ENCODE data around the gene STAP1.
"Not testable (repeated sequence)": the region's sequence is repeated elsewhere in the genome, so short reads cannot be mapped to it uniquely, and the experiment has no call there.

Gene STAP1, protein sequence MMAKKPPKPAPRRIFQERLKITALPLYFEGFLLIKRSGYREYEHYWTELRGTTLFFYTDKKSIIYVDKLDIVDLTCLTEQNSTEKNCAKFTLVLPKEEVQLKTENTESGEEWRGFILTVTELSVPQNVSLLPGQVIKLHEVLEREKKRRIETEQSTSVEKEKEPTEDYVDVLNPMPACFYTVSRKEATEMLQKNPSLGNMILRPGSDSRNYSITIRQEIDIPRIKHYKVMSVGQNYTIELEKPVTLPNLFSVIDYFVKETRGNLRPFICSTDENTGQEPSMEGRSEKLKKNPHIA

DNA sequence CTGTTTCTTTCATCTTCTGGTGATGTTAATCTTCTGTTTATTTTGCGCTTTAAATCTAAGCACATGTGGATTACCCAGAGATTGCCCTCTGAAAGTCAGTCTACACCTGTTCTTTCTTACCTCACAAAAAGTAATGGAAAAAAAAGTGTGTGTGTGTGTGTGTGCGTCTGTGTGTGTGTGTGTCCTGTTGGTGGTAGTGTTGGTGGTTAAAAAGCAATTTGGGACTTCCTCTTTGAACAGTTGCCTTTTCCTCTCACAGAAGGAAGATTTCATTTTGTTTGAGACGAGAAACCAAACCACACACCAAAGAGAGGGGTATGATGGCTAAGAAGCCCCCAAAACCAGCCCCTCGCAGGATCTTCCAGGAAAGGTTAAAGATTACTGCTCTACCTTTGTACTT, at the start of gene STAP1:
Gene STAP1 (plus strand): TSS at position 235 of the 400 bp plus-strand sequence. CDS start 83 bp downstream, at position 318.
- no peak for DNase-seq

- no peak for DNase-seq
Observed at GRCh38 chr4:67512501-67512900, 46.0 kb upstream of the STAP1 start.

- DNase-seq = no peak
Observed at GRCh38 chr4:67520141-67520540, 38.4 kb upstream of the STAP1 start.

- DNase-seq = no peak
Observed at GRCh38 chr4:67521506-67521905, 37.0 kb upstream of the STAP1 start.

GRCh38 chr4:67522230-67522629, 36.3 kb upstream of the STAP1 start:
- no peak for DNase-seq

- no peak for DNase-seq
Observed at GRCh38 chr4:67522851-67523671, 35.5 kb upstream of the STAP1 start.

GRCh38 chr4:67524140-67524539, 34.4 kb upstream of the STAP1 start:
- DNase-seq = not testable (repeated sequence)

DNA sequence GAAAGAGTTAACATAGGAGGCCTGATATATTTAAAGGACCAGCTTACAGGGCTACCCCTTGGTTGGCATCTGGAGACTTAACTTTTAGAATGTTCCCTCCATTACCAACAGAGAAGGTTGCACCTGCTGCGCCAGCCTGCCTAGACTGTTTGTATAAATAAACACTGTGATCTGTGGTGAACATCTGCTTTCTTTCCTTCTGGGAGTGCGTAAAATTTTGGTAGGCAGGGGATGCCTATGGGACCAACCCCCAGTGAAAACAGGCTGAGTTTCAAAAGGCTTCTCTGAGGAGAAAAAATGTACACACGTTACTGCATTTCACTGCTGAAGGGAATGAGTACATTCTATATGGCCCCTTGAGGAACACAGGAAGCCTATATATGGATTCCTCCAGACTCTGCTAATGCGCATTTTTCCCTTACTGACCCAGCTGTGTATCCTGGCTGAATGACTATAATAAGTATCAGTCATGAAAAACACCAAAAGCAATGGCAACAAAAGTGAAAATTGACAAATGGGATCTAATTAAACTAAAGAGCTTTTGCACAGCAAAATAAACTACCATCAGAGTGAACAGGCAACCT, 27.1 kb upstream of the STAP1 start:
- no peak for DNase-seq

DNA sequence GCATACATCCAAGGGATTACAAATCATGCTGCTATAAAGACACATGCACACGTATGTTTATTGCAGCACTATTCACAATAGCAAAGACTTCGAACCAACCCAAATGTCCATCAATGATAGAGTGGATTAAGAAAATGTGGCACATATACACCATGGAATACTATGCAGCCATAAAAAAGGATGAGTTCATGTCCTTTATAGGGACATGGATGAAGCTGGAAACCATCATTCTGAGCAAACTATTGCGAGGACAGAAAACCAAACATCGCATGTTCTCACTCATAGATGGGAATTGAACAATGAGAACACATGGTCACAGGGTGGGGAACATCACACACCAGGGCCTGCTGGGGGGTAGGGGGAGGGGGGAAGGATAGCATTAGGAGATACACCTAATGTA, 26.1 kb upstream of the STAP1 start:
- not testable (repeated sequence) for DNase-seq

DNA sequence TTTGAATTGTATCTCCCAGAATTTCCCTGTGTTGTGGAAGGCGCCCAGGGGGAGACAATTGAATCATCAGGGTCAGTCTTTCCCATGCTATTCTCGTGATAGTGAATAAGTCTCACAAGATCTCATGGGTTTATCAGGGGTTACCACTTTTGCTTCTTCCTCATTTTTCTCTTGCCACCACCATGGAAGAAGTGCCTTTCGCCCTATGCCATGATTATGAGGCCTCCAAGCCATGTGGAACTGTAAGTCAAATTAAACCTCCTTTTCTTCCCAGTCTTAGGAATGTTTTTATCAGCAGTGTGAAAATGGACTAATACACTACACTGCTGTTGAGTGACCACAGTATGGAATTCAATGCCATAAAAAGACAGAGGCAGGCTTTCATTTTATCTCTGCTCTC, 25.4 kb upstream of the STAP1 start:
- DNase-seq = no peak

GRCh38 chr4:67535280-67535840, 23.2 kb upstream of the STAP1 start:
- no peak for DNase-seq

DNA sequence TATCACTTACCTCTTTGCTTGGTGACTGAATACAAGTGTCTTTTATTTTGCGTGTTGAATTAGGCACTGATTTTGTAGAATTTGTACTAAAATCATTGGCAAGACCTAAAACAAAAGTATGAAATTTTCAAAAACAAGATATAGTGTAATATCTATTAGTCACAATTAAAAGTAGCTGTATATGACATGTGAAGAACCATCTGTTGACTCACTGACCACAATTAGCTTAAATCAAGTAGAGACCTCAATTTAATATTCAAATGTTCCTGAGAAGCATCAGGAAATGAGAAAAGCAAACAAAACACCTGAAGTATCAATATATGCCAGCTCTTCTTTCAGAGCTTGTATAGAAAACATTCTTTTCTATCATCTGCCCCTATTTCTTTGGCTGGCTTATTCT, 18.7 kb upstream of the STAP1 start:
- DNase-seq = no peak

DNA sequence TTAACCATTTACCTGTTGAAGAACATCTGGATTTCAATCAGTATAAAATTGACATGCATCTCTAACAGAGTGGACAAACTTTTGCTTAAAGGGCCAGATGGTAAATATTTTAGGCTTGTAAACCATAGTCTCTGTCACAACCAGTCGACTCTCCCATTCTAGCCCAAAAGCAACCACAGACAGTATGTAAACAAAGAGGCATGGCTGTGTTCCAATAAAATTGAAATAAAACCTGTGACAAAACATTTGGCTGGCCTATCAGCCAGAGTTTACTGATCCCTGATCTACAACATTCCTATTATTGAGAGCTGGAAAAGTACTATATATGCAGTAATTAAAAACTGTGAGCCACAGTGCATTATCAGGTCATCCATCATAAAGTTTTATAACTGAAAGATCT, 16.5 kb upstream of the STAP1 start:
- no peak for DNase-seq

DNA sequence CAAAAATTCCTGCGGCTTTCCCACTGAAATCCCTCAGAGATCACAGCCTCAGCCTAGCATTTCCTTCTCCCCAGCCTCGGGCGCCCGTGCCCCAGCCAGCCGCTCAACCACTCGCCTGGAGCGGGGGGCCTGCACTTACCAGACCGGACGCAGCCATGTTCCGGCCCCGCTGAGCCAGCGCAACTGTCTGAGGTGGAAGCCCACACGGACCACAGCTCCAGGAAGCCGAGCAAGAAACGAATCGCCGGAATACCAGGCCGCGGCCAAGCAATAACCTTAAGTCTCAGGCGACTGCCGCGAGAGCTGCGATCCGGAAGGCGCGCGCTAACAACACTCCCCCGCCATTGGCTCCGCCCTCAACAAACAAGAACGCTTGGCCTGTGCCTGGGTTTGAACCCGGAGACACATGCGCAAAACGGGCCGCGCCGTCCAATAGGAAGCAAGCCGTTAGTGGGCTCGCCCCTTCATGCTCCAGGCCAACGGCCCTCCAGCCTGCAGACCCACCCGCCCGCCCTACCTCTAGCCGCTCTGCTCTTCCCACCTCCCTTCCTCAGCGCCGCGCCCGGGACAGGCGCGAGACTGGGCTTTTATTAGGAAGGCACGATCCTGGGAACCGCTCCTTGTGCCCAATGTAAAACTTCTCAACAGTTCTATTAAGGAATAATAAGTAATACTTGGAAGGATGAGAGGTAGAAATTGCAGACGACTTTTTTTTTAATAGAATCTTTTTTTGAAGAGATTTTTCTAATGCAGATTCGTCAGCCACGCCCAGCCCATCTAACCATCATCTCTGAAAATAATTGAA, 13.1 kb upstream of the STAP1 start, which contains the start of gene CENPC:
Gene CENPC (minus strand): TSS at position 305 of the 805 bp plus-strand sequence. CDS start 148 bp downstream, at position 157.
- peak; percentile 89 for DNase-seq

- DNase-seq = peak; percentile 52
Observed at GRCh38 chr4:67546004-67546356, 12.5 kb upstream of the STAP1 start.

DNA sequence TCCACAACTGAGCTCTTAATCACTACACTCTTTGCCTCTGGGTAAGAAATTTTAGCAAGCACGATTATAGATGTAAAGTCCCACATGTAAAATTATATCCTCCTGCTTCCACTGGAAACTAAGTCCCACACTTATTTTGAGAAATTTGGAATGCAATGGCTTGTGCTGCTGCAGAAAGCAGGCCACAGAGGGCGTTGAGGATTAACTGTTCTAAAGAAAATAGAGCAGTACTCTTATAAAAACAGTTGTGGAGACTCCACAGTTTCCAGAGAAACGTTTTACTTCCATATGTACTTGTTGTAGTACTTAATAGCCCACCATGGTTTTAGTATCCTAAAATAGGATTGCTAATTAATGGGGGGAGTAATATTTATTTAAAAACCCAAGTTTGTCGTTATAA, 11.6 kb upstream of the STAP1 start:
- DNase-seq = no peak

DNA sequence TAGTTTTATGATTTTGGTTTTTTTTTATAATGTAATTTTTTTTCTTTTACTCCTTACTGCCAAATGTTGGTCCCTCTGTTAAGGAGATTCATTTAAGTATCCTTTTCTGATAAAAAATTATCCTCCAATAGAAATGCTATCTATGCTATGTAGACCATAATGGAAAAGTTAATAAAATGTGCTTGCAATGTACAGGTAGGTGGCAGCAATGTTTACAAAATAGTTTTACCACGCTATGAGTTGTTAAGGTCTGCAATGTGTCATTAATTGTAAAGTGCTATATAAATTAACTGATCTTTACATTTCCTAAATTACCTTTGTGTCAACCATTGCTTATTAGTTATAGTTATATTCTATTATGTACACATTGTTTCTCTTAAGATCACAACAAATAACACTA, 9.4 kb upstream of the STAP1 start:
- peak; percentile 21 for DNase-seq

DNA sequence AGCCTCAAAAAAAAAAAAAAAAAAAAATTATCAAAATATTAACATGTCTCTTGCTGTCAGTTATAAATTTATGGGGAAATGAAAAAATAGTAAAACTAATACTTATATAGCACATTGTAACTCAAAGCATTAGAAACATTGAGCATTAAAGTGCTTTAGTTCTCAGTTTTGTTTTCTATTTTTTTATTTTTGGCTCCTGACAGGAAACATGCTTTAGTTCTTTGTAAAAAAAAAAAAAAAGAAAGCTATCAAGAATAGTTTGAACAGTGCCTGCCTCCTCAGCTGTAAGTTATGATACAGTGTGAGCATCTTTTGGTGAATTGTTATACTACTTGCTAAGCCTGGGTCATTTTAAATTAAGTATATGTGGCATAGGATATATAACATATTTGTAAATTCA, 8.1 kb upstream of the STAP1 start:
- no peak for DNase-seq

DNA sequence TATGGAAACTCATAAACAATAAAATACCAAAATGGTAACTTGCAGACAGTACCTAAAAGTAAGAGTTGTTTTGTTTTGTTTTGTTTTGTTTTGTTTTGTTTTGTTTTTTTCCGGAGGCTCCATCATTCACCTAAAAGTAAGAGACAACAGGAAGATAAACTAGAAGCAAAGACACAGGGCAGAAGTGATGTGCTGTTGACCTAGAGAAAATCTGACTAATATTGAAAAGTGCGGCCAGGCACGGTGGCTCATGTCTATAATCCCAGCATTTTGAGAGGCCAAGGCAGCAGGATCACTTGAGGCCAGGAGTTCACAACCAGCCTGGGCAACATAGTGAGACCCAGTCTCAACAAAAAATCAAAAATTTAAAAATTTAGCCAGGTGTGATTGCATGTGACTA, 7.7 kb upstream of the STAP1 start:
- no peak for DNase-seq

DNA sequence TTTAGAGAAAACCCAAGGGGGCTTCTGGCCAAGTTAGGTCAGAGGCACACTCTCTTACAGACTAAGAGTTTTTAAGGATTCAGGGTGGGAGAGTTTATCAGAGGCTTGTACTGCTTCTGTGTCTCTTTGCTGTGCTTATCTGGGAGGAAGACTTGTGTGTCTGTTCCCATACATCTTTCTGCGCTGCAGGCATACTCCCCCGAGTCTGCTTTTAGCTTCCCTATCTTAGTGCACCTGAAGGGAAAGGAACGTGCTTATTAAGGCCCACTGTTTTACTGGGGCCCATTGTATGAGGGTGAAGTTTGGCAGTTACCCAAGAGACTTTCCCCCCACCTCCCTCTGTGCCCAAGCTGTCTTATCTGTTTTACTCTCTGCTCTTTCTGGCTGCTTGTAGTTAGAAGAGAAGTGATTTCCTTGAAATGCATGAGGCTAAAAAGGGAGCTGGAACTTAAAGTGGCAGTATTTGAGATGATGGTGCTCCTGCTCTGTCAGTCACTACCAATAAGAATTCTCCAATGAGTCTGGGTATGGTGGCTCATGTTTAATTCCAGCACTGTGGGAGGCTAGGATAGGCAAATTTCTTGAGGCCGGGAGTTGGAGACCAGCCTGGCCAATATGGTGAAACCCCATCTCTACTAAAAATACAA, 6.3 kb upstream of the STAP1 start:
- not testable (repeated sequence) for DNase-seq

DNA sequence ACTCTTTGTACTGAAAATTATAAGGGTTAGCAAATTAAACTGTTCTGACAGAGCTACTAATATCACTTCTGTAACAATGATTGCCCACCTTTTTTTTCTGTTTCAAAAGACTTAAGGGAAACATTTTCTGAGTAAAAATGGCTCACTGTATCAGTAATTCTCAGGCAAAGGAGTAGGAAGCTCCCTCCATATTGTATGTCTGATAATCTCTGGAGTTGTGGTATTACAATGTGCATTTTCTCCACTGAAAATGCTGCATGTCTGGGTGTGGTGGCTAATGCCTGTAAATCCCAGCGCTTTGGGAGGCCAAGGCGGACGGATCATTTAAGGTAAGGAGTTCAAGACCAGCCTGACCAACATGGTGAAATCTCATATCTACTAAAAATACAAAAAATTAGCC, 4.4 kb upstream of the STAP1 start:
- no peak for DNase-seq

DNA sequence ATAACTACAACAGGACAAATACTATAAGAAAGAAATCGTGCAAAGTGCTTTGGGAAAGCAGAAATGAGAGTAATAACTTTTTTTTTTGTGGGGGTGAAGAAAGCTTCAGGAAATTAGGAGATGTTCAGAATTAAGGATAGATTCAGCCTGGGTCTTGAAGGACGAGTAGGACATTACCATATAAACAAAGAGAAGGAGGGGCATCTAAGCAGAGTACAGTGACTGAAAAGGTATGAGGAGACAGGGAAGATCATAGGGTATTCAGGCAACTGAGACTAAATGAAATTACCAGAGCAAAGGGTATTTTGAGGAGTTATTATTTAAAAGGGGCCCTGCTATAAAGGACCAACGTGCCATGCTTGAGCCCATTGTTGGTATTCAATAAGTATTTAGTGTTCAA, 3.1 kb upstream of the STAP1 start:
- DNase-seq = no peak
